GM12878 (cell line): ENCODE results near the gene SBF2. TPM values are rescaled to one million over a fixed set of nuclear protein-coding genes. Genes with fewer than 3 reads are reported as not detected.

Experiments
- ATAC-seq: fragments of 200-7000 bp; cut with Tn5 transposase; 3 replicates; pipeline ENCODE4 v1.9.1; 2020; ENCODE audit warnings: mild to moderate bottlenecking, moderate library complexity
- BruUV-seq: library from RNA; stranded (reverse); fragments of 400-500 nt; replicated peaks from 2 replicates; lab custom pipeline; 2021; lab: Mats Ljungman, UMichigan
- CTCF ChIA-PET: fragments of 300-600 bp; sonication (Branson Sonifier 250); formaldehyde crosslinking; extraction: SDS; loops from one replicate; lab custom pipeline; 2021; ENCODE audit warnings: inconsistent platforms; lab: Yijun Ruan, JAX
- POLR2A ChIA-PET: fragments of 350-600 bp; formaldehyde crosslinking; extraction: SDS; loops from one replicate; lab custom pipeline; 2021; ENCODE audit warnings: inconsistent platforms; lab: Charles Lee
- RAD21 ChIA-PET: fragments of 300-600 bp; sonication (Branson Sonifier 250); formaldehyde crosslinking; loops from one replicate; lab custom pipeline; 2023; ENCODE audit warnings: antibody characterized with exemption; ENCODE audit not compliant: unreplicated experiment; lab: Charles Lee
- SMC1A ChIA-PET: fragments of 300-600 bp; sonication (Branson Sonifier 250); formaldehyde crosslinking; loops from one replicate; lab custom pipeline; 2023; ENCODE audit not compliant: unreplicated experiment, uncharacterized antibody; lab: Charles Lee
- DNase-seq: peaks from one replicate; pipeline ENCODE4 v3.0.0-alpha.2; 2011; ENCODE audit warnings: low read depth, low spot score
- FAIRE-seq: peaks from 3 replicates; lab custom pipeline; 2011; peaks lifted over from hg19 to GRCh38; lab: Jason Lieb, UNC
- H2AFZ ChIP-seq: 2 replicates; pipeline ENCODE4 v1.6.0; 2011; ENCODE audit warnings: low read depth, low read length, control low read depth; ENCODE audit not compliant: control insufficient read depth
- H3K27ac ChIP-seq: 2 replicates; pipeline ENCODE4 v1.5.1; 2011; ENCODE audit warnings: control low read depth; ENCODE audit not compliant: control insufficient read depth, insufficient read depth
- H3K27me3 ChIP-seq, 2 experiments: replicated peaks in 1 of 2; 2 replicates each; pipeline versions ENCODE4 v1.6.0 to v1.6.1; 2011; ENCODE audit warnings: low read length in 1 of 2; ENCODE audit not compliant: control insufficient read depth in 2 of 2, insufficient read depth in 2 of 2
- H3K36me3 ChIP-seq, 2 experiments: 2 replicates each; pipeline ENCODE4 v1.5.1; 2011; ENCODE audit warnings: low read length in 1 of 2; ENCODE audit not compliant: control insufficient read depth in 2 of 2, insufficient read depth in 2 of 2
- H3K4me1 ChIP-seq: 2 replicates; pipeline ENCODE4 v1.6.1; 2011; ENCODE audit warnings: mild to moderate bottlenecking, low read length, moderate library complexity, mixed read lengths; ENCODE audit not compliant: control insufficient read depth, insufficient read depth
- H3K4me2 ChIP-seq: 2 replicates; pipeline ENCODE4 v1.6.0; 2011; ENCODE audit warnings: control low read depth; ENCODE audit not compliant: control insufficient read depth, insufficient read depth
- H3K4me3 ChIP-seq: fragments of 200-600 bp; sonication (generic); 2 replicates; pipeline ENCODE4 v1.5.1; 2016
- H3K79me2 ChIP-seq: 2 replicates; pipeline ENCODE4 v1.6.0; 2011; ENCODE audit warnings: low read length; ENCODE audit not compliant: control insufficient read depth, insufficient read depth
- H3K9ac ChIP-seq: 2 replicates; pipeline ENCODE4 v1.8.0; 2011; ENCODE audit warnings: low read length, control low read depth, mixed read lengths; ENCODE audit not compliant: control insufficient read depth, insufficient read depth
- H3K9me3 ChIP-seq: replicated peaks from 3 replicates; pipeline ENCODE4 v1.5.1; 2011; ENCODE audit warnings: mild to moderate bottlenecking, low read length; ENCODE audit not compliant: control insufficient read depth, insufficient read depth
- H4K20me1 ChIP-seq: 2 replicates; pipeline ENCODE4 v1.6.0; 2011; ENCODE audit not compliant: control insufficient read depth, insufficient read depth
- BMI1 ChIP-seq: fragments of 450-650 bp; IDR thresholded peaks from 2 replicates; pipeline ENCODE4 v1.6.1; 2016; ENCODE audit warnings: mild to moderate bottlenecking, moderate library complexity, borderline replicate concordance
- BRCA1 ChIP-seq: IDR thresholded peaks from 2 replicates; pipeline ENCODE4 v1.6.1; 2011; ENCODE audit warnings: low read depth, low read length, improper control_type of control experiment
- CEBPB ChIP-seq, 2 experiments: fragments of 150-350 bp in 1 of 2; IDR thresholded peaks; 2 replicates each; pipeline ENCODE4 v1.6.1; 2012 to 2014; ENCODE audit warnings: low read depth in 2 of 2, low read length in 2 of 2, borderline replicate concordance in 1 of 2, inconsistent platforms in 1 of 2
- ESRRA ChIP-seq: IDR thresholded peaks from 2 replicates; pipeline ENCODE4 v1.6.1; 2012; ENCODE audit warnings: mild to moderate bottlenecking, low read length, improper control_type of control experiment
- HCFC1 ChIP-seq: fragments of 150-350 bp; IDR thresholded peaks from 2 replicates; pipeline ENCODE4 v1.6.1; 2014; ENCODE audit warnings: low read length
- RBBP5 ChIP-seq: fragments of 200-600 bp; sonication (generic); conservative IDR thresholded peaks from 2 replicates; pipeline ENCODE4 v1.6.1; 2016
- WGBS: methylation state at CpG from one replicate; pipeline ENCODE4 v1.1.6; 2016; ENCODE audit warnings: low lambda C conversion rate; ENCODE audit not compliant: insufficient replicate concordance, insufficient coverage; ENCODE audit errors: missing lambda C conversion rate; 5-methylcytosine and 5-hydroxymethylcytosine counted together
- in situ Hi-C: fragments of 300-500 bp; cut with MboI; formaldehyde crosslinking; loops from 9 replicates; pipeline ENCODE4 v1.14.3; 2018; ENCODE audit warnings: mixed read lengths
- intact Hi-C: fragments of 100-400 bp; cut with micrococcal nuclease; formaldehyde crosslinking; loops from one replicate; pipeline ENCODE4 v1.14.2; 2022; ENCODE audit not compliant: unreplicated experiment
- polyA plus RNA-seq, 11 experiments: library from polyadenylated mRNA; depleted of rRNA in 4 of 11; unstranded in 6 of 11; stranded (reverse) in 5 of 11; fragments of >200 nt; fragmentation: Nextera tagmentation in 4 of 11; fragmentation: Illumina TruSeq in 1 of 11; extraction: Ambion mirVana in 4 of 11; extraction: Trizol in 1 of 11; gene quantifications; 1 replicate in 1 of 11; 2 replicates in 10 of 11; pipeline versions ENCODE4 v1.2.1 to v1.2.3, GENCODE V29; 2011 to 2016; ENCODE audit warnings: inconsistent platforms in 2 of 11, missing spikeins in 2 of 11, low read depth in 1 of 11
- total RNA-seq, 4 experiments: library from RNA; depleted of rRNA in 3 of 4; stranded (reverse); fragments of >200 nt in 3 of 4; fragmentation: Illumina TruSeq in 1 of 4; extraction: Trizol in 1 of 4; gene quantifications; 2 replicates each; pipeline versions ENCODE4 v1.2.1 to v1.2.3, GENCODE V29; 2013 to 2021
- TF ChIP-seq, protein P1 (sequence below): fragments of 450-650 bp; IDR thresholded peaks from 2 replicates; pipeline ENCODE4 v1.6.1; 2017; ENCODE audit warnings: mild to moderate bottlenecking, moderate library complexity

The SBF2 gene
- total and polyA plus RNA-seq, 10 of the 15 experiments (the other 5 are each of a cell fraction or from before 2014, with no cell fraction given) = 0.24 to 2.3 (median 1.1) TPM

DNA sequence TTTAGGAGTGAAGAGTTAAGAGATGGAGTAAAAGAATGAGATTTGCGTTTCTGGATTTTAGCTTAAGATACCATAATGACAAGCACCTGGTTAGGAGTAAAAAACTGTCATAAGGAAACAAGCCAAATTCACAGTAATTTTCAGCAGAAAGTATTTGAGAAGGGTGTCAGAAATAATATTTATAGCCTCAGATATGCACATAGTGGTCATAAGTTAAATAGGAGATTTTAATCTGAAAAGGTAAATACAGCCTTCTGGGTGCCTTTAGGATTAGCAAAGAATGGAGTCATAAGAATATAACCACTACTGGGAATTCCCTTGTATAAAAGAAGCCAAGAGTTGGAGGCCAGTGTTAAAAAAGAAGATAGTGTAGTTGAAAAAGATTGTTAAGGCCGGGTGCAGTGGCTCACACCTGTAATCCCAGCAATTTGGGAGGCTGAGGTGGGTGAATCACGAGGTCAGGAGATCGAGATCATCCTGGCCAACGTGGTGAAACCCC, 470.1 kb downstream of the SBF2 start:
- Histone ChIP-seq H3K36me3 (no peaks in the 10 kb centered on the region), H3K27me3 (no peaks in the 10 kb centered on the region), H3K79me2 (no peaks in the 10 kb centered on the region), H3K27ac (no peak overlapping the region), H3K4me1 (no peaks in the 10 kb centered on the region), H3K9ac (no peak overlapping the region), H3K4me2 (no peak overlapping the region), H3K9me3 (no peaks in the 10 kb centered on the region), H4K20me1 (no peaks in the 10 kb centered on the region), H2AFZ (no peak overlapping the region), H3K4me3 (no peak overlapping the region)
- POLR2A ChIA-PET = no interaction called here
- SMC1A ChIA-PET = no interaction called here
- CTCF ChIA-PET = no interaction called here
- BruUV-seq = no TSS peak
- 60% methylated on average over 5 of the region's 5 CpGs for WGBS
- ATAC-seq = no peak
- RAD21 ChIA-PET = no interaction called here
- no peak for FAIRE-seq
- TF ChIP-seq RBBP5 (no peak), BRCA1 (no peak), CEBPB (IDR thresholded peaks at IDR 0.05; ENCODE audit: borderline replicate concordance in 1 of 2, low read depth in 2 of 2, low read length in 2 of 2) (no peak), ESRRA (no peak), BMI1 (no peak), HCFC1 (no peak)
- TF ChIP-seq, protein P1, sequence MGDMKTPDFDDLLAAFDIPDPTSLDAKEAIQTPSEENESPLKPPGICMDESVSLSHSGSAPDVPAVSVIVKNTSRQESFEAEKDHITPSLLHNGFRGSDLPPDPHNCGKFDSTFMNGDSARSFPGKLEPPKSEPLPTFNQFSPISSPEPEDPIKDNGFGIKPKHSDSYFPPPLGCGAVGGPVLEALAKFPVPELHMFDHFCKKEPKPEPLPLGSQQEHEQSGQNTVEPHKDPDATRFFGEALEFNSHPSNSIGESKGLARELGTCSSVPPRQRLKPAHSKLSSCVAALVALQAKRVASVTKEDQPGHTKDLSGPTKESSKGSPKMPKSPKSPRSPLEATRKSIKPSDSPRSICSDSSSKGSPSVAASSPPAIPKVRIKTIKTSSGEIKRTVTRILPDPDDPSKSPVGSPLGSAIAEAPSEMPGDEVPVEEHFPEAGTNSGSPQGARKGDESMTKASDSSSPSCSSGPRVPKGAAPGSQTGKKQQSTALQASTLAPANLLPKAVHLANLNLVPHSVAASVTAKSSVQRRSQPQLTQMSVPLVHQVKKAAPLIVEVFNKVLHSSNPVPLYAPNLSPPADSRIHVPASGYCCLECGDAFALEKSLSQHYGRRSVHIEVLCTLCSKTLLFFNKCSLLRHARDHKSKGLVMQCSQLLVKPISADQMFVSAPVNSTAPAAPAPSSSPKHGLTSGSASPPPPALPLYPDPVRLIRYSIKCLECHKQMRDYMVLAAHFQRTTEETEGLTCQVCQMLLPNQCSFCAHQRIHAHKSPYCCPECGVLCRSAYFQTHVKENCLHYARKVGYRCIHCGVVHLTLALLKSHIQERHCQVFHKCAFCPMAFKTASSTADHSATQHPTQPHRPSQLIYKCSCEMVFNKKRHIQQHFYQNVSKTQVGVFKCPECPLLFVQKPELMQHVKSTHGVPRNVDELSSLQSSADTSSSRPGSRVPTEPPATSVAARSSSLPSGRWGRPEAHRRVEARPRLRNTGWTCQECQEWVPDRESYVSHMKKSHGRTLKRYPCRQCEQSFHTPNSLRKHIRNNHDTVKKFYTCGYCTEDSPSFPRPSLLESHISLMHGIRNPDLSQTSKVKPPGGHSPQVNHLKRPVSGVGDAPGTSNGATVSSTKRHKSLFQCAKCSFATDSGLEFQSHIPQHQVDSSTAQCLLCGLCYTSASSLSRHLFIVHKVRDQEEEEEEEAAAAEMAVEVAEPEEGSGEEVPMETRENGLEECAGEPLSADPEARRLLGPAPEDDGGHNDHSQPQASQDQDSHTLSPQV = no peak
- in situ Hi-C loops = no loop called here
- no peak for DNase-seq
- intact Hi-C loops = no loop called here
